IPS-15b (cell line): ENCODE data around the gene WNK1.

Source experiments
- H3K27me3 ChIP-seq: one replicate; pipeline ENCODE4 v1.6.1; 2013; ENCODE audit warnings: low read length; ENCODE audit not compliant: control insufficient read depth, insufficient read depth
- H3K36me3 ChIP-seq: one replicate; pipeline ENCODE4 v1.6.1; 2013; ENCODE audit warnings: low read length; ENCODE audit not compliant: control insufficient read depth, insufficient read depth
- H3K4me1 ChIP-seq: one replicate; pipeline ENCODE4 v1.6.1; 2013; ENCODE audit warnings: mild to moderate bottlenecking, low read length; ENCODE audit not compliant: control insufficient read depth, insufficient read depth
- H3K4me3 ChIP-seq: one replicate; pipeline ENCODE4 v1.5.1; 2013; ENCODE audit warnings: low read depth, low read length
- H3K9ac ChIP-seq: one replicate; pipeline ENCODE4 v1.6.1; 2013; ENCODE audit warnings: low read depth, mild to moderate bottlenecking, low read length
- H3K9me3 ChIP-seq: one replicate; pipeline ENCODE4 v1.6.1; 2013; ENCODE audit warnings: mild to moderate bottlenecking, low read length; ENCODE audit not compliant: control insufficient read depth, insufficient read depth

WNK1 gene

DNA sequence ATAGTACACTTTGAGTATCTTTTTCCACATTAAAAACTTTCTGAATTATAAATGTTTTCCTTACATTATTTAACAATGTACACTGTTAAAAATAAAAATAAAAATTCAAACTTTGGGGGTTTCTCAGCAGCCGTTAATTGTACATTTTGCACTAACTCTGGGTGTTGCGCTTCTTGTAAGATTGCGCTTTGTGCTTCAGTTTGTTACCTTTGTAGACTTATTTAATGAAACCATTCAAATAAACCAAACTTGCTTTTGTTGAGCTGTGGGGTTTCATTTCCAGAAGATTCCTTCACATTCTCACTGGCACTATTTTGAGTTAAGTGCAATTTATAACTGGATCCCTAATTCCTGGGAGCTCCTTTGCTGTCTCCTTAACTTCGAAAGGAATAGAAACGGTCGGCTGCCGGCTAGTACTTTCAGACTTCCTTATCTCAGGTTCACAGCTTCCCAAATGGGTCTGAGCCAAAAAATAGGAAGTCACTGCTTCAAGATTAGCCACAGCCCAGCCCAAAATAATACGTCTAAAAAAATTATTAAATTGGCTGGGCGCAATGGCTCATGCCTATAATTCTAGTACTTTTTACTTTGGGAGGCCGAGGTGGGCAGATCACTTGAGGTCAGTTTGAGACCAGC is 158.9 kb downstream of the WNK1 start:
- Histone ChIP-seq H3K27me3 (no peaks in the 10 kb centered on the region), H3K4me3 (no peak overlapping the region), H3K9ac (no peak overlapping the region), H3K4me1 (no peaks in the 10 kb centered on the region), H3K36me3 (peaks cover 32% of the 10 kb centered on the region), H3K9me3 (no peaks in the 10 kb centered on the region)

DNA sequence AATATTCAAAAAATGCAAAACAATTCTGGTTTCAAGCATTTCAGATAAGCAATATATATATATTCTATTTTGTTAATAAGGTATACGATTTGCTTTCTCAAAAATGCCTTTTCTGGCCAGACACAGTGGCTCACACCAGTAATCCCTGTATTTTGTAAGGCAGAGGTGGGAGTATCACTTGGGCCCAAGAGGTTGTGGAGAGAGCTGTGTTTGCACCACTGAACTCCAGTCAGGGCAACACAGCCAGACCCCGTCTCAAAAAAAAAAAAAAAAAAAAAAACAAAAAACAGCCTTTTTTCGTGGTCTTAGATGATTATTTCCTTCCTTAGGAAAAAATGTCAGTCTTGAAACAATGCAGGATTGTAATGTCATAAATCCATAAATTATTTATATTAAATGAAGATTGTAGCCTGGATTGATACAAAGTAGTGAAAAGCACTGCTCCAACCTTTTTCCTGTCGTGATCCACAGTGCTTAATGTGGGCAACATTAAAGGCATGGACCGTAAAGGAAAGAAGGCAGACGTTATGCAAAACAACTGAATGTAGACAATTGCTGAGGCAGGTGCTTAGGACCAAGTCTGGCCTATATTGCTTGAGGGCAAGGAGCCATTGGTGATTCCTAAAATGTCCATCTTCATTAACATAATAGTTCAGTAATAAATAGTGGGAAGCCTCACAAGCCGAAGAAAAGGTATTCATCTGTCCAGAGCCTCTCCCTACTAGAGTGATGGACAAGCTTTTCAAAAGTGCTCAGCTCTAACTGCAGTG is 160.3 kb downstream of the WNK1 start:
- Histone ChIP-seq H3K4me3 (no peak overlapping the region), H3K27me3 (no peaks in the 10 kb centered on the region), H3K4me1 (no peaks in the 10 kb centered on the region), H3K9me3 (no peaks in the 10 kb centered on the region), H3K9ac (no peak overlapping the region), H3K36me3 (peaks cover 39% of the 10 kb centered on the region)

GRCh38 chr12:913919-914698 is 161.7 kb downstream of the WNK1 start:
- Histone ChIP-seq H3K4me1 (no peaks in the 10 kb centered on the region), H3K9me3 (no peaks in the 10 kb centered on the region), H3K9ac (no peak overlapping the region), H3K36me3 (peaks cover 36% of the 10 kb centered on the region), H3K4me3 (no peak overlapping the region), H3K27me3 (no peaks in the 10 kb centered on the region)

DNA sequence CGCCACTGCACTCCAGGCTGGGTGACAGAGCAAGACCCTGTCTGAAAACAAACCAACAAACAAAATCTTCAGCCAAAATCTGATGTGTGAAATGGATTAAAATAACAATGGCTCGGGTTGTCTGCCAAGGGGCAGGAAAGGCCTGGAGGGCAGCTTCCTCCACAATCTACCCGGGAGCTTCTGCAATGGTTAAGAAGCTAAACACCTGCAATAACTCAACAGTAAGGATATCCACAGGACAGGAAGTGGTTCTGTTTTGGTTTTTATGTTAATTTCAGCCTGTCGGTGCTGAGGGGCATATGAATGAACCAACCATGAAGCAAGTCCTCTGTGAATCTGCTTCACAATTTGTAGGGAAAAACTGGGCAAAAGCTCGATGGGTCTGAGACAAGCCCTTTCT is 162.7 kb downstream of the WNK1 start:
- Histone ChIP-seq H3K4me3 (no peak overlapping the region), H3K9ac (no peak overlapping the region), H3K4me1 (no peaks in the 10 kb centered on the region), H3K36me3 (peaks cover 36% of the 10 kb centered on the region), H3K27me3 (no peaks in the 10 kb centered on the region), H3K9me3 (no peaks in the 10 kb centered on the region)

- Histone ChIP-seq H3K4me1 (no peaks in the 10 kb centered on the region), H3K9me3 (no peaks in the 10 kb centered on the region), H3K9ac (no peak overlapping the region), H3K36me3 (peaks cover 36% of the 10 kb centered on the region), H3K4me3 (no peak overlapping the region), H3K27me3 (no peaks in the 10 kb centered on the region)
These were observed 163.9 kb downstream of the WNK1 start for GRCh38 chr12:916240-916639.

GRCh38 chr12:916712-917445 is 164.5 kb downstream of the WNK1 start:
- Histone ChIP-seq H3K9ac (no peak overlapping the region), H3K27me3 (no peaks in the 10 kb centered on the region), H3K4me1 (no peaks in the 10 kb centered on the region), H3K9me3 (no peaks in the 10 kb centered on the region), H3K36me3 (peaks cover 34% of the 10 kb centered on the region), H3K4me3 (no peak overlapping the region)

GRCh38 chr12:920676-921075 is 168.3 kb downstream of the WNK1 start:
- Histone ChIP-seq H3K27me3 (no peaks in the 10 kb centered on the region), H3K36me3 (peaks cover 36% of the 10 kb centered on the region), H3K4me3 (no peak overlapping the region), H3K9me3 (no peaks in the 10 kb centered on the region), H3K4me1 (no peaks in the 10 kb centered on the region), H3K9ac (no peak overlapping the region)

- no peaks in the 10 kb centered on the region for H3K4me1 ChIP-seq
- no peaks in the 10 kb centered on the region for H3K27me3 ChIP-seq
- H3K9ac ChIP-seq, result no peak overlapping the region
- H3K9me3 ChIP-seq, result no peaks in the 10 kb centered on the region
- H3K4me3 ChIP-seq, result no peak overlapping the region
- H3K36me3 ChIP-seq, result peaks cover 36% of the 10 kb centered on the region
These were observed 169.9 kb downstream of the WNK1 start for GRCh38 chr12:922285-922684.

DNA sequence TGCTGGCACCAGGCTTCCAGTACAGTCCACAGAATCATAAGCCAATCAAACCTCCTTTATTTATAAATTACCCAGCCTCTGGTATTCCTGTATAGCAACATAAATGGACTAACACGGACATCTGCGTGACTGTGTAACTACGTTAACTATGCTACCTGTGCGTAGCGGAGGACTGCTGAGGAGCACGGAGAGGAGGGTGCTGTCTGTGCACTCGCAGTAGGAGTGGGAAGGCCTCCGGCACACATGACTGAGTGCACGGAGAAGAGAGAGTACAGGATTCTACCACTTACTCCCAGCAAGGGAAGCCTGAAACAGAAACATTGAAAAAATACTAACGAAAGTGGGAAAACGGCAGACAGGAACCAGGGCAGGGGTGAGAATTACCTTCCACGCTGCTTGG is 174.3 kb downstream of the WNK1 start:
- no peak overlapping the region for H3K4me3 ChIP-seq
- no peaks in the 10 kb centered on the region for H3K4me1 ChIP-seq
- peaks cover 36% of the 10 kb centered on the region for H3K36me3 ChIP-seq
- H3K9me3 ChIP-seq, result no peaks in the 10 kb centered on the region
- H3K27me3 ChIP-seq, result no peaks in the 10 kb centered on the region
- no peak overlapping the region for H3K9ac ChIP-seq

DNA sequence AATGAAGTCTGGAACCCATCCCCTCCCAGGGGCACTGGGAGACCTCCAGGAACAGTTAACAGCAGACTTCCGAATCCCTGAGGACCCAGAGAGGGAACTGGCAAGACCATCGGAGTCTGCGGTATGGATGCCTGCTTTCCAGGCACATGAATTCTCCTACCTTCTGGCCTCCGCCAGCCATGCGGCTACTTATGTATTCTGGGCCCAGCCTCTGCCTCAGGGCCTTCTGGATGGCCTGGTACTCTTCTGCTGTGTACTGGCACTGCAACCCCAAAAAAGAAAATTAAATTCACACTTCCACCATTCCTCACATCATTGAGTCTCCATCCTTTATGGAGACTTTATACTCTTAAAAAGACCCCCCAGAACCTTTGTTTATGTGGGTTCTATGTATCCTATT is 178.7 kb downstream of the WNK1 start:
- H3K27me3 ChIP-seq, result no peaks in the 10 kb centered on the region
- no peaks in the 10 kb centered on the region for H3K4me1 ChIP-seq
- no peak overlapping the region for H3K4me3 ChIP-seq
- H3K36me3 ChIP-seq, result peaks cover 18% of the 10 kb centered on the region
- no peaks in the 10 kb centered on the region for H3K9me3 ChIP-seq
- H3K9ac ChIP-seq, result no peak overlapping the region

GRCh38 chr12:931591-931990 is 179.2 kb downstream of the WNK1 start:
- Histone ChIP-seq H3K9ac (no peak overlapping the region), H3K4me1 (no peaks in the 10 kb centered on the region), H3K9me3 (no peaks in the 10 kb centered on the region), H3K36me3 (peaks cover 16% of the 10 kb centered on the region), H3K27me3 (no peaks in the 10 kb centered on the region), H3K4me3 (no peak overlapping the region)
